NOMO-1 (cell line): Measurements from ENCODE around the gene SGSH.
"Not testable (repeated sequence)": the region's sequence is repeated elsewhere in the genome, so short reads cannot be mapped to it uniquely, and the experiment has no call there.

Source experiments
- DNase-seq, 2 experiments: peaks; one replicate each; lab custom pipeline; 2025; ENCODE audit not compliant: unreplicated experiment in 2 of 2; lab: John Stamatoyannopoulos, UW

SGSH gene

DNA sequence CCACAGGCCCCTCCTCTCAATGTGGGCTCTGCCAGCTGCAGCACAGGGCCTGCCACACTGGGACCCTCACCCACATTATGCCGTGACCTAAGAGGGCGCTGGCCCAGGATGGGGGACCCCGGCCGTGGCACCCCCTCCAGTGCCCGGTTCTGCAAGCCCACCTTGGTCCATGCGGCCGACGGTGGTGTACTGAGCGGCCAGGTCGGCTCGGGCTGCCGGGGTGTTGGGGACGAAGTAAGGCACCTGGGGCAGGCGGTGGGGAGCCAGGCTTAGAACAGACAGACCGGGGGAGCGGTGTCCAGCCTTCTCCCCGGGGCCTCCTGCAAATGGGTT is 6.5 kb downstream of the SGSH start:
- no peak for DNase-seq

DNA sequence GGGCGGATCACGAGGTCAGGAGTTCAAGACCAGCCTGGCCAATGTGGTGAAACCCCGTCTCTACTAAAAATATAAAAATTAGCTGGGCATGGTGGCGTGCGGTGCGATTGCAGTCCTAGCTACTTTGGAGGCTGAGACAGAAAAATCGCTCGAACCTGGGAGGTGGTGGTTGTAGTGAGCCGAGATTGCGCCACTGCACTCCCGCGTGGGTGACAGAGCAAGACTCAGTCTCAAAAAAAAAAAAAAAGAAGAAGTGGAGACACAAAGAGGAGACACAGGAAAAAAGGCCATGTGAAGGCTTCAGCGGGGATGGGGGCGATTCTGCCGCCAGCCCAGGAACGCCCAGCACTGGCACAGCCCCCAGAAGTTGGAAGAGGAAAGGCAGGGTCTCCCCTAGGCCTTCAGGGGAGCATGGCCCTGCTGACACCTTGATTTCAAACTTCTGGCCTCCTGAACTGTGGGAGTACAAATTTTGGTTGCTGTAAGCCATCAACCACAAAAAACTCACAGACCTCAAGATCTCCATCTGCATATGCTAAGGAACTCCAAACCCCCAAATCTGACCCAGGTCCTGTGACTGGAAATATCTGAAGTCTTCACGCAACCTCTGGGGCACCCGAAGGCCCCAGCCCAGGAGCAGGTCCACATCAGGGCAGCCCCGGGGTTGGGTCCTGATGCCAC is 7.0 kb downstream of the SGSH start:
- peak; percentile 73 to 77 for DNase-seq

DNA sequence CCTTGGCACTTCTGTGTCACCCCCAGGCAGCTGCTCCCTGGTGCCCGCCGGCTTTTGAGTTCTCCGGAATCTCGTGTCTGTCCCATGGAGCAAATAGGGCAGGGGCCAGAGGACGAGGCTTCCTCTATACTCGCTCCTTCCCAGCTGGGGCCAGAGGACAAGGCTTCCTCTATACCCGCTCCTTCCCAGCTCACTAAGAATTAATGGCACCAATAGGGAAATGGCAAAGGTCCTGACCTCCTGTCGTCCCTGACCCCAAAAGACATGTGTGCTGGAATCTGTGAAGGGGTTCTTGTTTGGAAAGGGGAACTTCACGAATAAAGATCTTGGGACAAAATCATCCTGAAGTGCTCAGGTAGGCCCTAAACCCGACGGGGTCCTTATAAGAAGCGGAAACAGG is 7.6 kb downstream of the SGSH start:
- no peak for DNase-seq

DNA sequence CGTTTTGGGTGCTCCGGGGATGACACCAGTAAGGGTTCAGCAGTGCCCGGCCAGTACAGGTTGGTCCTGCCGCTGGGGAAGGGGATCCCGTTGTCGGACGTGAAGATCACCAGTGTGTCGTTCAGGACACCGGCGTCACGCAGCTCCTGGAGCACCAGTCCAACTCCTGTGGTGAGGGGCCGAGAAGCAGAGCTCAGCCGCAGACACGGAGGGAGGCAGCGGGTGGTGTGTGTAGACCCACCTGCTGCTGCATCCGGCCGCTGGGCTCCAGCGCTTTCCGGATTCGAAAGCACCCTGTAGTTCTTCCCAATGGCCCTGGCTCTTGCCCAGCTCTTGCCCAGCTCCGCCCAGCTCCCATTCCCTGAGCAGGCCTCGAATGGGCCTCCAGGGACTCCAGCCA is 8.0 kb downstream of the SGSH start:
- DNase-seq, result no peak

DNA sequence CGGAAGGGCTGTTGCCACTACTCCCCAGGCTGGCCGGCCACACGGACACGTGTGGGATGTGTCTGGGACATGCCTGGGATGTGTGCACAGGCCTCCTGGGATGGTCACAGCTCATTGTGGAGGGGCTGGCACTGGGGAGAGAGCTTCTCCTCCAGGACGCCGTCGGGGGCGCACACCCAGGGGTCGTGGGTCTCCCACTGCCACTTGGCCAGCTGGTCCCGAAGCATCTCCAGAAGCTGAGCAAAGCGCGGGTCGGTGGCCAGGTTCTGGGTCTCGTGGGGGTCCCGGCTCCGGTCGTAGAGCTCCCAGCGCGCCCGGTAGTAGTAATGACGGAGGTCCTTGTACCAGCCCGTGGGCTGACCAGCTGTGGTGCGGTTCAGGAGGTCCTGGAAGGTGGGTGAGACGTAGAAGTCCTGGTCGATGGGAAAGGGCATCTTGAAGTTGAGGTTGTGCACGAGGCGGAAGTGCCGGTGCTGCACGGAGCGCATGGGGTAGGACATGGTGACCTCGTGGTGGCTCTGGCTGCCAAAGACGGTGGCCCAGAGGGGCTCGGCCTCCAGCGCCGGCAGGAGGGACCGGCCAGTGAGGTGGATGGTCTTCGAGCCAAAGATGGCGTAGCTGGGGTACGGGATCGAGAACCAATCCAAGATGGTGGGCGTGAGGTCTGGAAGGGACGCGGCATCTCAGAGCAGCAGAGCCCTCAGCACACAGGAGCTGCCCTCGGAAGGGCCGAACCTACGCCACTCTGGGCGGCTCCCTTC is 9.6 kb downstream of the SGSH start:
- DNase-seq, result no peak

DNA sequence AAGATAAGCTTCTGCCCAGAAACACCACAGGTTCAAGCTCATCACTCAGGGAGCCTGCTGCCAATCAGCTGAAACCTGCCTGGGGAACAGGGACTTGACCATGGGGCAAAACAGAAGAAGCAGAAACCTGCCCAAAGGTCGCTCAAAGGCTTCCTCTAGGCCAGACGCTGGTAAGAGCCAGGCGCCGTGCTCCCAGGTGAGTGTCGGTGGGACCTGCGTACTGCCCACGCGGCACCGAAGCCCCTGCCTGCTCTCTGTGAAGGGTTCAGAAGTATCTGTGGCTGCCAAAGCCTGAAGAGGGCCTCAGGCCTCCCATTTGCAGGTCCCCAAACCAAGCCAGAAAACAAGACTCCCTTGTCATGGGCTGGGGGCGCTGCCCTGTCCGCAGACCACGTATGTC is 10.4 kb downstream of the SGSH start:
- DNase-seq, result no peak

DNA sequence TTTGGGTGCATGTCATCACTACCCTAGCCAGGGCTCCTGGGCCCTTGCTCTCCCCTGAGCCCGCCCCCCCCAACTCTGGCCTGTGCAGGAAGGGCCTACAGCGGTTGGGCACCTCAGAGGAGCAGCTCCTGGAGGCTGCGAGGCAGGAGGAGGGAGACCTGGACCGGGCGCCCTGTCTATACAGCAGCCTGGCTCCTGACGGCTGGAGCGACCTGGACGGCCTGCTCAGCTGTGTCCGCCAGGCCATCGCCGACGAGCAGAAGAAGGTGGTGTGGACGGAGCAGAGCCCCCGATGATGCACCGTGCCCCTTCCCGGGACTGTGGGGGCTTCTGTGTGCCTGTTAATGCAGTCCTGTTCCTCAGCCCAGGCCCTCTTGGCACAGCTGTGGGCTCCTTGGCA is 12.1 kb downstream of the SGSH start:
- DNase-seq, result no peak

DNA sequence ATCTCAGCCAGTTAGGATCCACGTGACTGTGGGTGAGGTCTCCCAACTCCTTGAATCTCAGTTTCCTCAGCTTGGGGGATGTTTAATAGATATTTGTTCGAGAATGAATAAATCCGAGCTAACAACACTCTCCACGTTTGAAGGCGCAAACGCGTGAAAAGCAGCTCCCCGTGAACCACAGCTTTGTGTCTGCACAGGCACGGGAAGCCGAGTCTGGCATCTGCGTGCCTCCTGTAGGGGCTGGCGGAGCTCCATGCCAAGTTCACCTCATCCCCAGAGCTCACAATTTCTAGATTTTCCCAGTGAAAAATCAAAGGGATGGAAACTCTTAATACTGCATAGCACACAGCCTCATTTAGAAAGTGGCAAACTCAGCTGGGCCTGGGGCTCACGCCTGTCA is 14.3 kb downstream of the SGSH start:
- no peak for DNase-seq

DNA sequence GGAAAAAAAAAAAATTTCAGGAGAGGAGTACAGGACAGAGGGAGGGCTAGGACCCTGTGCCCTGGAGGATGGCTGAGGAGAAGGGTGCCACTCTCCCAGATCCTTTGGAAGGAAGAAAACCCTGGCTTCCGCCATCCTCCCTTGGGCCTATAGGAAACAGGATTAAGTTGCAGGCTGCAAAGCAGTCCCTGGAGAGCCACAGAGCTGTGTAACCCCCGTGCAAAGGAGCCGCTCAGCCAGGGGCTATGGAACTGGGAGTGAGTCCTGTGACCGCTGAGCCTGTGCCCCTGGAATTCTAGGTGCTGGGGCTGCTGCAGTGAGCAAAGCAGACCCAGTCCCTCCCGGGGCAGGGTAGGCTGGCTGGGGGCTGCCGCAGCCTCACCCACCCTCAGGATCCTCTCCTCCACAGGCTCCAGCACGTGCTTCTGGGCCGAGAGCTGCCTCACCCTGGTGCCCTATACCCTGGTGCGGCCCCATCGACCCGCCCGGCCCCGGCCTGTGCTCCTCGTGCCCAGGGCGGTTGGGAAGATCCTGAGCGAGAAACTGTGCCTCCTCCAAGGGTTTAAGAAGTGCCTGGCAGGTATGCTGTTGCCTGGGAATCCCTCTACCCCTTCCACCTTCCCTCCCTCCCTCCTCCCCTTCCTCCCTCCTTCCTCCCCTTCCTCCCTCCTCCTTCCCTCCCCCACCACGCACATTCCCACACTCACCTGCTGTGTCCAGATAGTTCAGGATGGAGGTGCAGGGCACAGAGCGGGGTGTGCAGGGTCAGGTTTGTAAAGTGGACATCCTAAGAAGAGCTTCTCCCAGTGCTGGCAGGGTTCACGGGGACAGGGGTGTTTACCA is 15.3 kb downstream of the SGSH start:
- DNase-seq, result no peak

DNA sequence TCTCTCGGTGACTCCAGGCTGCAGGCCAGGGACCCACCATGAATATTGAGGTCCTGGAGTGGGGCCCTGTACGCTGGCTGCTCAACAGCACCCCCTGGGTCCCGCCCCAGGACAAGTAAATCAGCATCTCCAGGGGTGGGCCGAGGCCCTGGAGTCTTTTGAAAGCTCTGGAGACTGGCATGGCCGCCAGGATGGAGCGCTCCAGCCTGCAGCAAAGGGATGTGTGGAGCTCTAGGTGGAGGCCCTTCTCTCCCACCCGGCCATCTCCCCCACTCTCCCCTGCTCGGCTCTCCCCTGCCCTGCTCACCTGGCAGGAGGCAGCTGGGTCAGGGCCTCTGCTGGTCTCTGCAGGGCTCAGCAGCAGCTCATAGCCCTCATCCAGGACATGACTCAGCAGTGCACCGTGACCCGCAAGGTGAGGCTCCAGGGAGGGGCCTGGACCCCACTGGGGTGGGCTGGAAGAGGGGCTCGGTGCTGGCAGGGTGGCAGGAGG is 16.6 kb downstream of the SGSH start:
- no peak for DNase-seq

DNA sequence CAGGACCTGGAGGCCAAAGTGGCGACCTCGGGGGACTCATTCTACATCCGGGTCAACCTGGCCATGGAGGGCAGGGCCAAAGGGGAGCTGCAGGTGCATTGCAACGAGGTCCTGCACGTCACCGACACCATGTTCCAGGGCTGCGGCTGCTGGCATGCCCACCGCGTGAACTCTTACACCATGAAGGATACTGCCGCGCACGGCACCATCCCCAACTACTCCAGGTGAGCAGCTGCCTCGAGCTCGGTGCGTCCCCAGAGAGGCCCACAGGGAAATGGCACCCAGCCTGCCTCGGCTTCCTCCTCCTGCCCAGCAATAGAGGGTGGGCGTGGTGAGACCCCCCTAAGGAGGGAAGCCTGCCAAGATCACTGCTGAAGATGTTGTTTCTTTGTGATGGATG is 17.9 kb downstream of the SGSH start:
- no peak for DNase-seq

DNA sequence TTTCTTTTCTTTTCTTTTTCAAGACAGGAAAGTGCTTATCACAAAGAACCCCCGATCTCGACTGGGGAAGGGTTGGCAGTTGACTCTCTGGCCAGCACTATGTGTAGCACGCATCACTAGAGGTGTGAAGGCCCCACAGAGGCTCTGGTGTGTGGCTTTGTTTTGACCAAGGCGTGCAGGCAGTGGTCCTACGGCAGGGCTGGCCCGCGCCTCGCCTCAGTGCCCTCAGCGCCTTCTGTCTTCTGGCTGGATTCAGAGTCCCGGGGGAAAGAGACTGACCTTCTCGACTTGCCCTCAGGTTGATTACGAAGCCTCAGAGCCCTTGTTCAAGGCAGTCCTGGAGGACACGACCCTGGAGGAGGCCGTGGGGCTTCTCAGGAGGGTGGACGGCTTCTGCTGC is 18.7 kb downstream of the SGSH start:
- DNase-seq, result no peak

DNA sequence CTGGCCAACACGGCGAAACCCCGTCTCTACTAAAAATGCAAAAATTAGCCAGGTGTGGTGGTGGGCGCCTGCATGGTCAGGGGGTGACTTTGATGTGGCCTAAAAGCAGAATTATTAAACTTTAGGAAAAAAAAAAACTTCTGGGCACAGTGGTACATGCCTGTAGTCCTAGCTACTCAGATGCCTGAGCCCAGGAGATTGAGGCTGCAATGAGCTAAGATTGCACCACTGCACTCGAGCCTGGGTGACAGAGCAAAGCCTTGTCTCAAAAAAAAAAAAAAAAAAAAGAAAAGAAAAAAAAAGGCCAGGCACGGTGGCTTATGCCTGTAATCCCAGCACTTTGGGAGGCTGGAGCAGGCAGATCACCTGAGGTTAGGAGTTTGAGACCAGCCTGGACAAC is 20.8 kb downstream of the SGSH start:
- DNase-seq, result not testable (repeated sequence)

DNA sequence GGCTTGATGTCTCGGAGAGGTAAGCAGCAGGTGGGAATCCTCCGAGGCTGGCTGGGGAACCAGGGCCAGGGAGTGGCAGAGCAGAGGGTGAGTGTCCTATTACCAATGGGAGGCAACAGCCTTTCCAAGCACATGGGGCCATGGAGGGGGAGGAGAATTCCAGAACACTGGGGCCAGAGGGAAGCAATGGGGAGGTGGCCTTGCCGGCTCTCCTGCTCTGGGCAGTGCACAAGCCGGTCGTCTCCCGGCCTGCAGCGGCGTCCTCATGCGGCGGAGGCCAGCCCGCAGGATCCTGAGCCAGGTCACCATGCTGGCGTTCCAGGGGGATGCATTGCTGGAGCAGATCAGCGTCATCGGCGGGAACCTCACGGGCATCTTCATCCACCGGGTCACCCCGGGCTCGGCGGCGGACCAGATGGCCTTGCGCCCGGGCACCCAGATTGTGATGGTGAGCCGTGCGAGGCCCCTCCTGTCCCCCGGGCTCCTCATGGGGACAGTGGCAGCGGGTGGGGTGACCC is 21.9 kb downstream of the SGSH start:
- DNase-seq, result no peak

DNA sequence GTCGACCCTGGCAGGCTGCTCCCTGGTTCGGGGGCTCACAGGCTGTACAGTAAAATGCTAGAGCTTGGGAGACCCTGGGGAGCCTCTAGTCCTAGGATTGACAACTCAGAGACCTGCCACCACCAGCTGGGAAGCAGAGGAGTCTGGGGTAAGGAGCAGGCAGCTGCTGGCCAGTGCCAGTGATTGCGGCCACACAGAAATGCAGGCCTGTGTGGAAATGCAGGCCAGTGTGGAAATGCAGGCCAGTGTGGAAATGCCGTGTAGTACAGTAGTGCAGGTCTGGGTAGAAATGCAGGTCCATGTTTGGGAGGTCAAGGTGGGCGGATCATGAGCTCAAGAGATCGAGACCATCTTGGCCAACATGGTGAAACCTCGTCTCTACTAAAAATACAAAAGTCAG is 23.5 kb downstream of the SGSH start:
- no peak for DNase-seq

DNA sequence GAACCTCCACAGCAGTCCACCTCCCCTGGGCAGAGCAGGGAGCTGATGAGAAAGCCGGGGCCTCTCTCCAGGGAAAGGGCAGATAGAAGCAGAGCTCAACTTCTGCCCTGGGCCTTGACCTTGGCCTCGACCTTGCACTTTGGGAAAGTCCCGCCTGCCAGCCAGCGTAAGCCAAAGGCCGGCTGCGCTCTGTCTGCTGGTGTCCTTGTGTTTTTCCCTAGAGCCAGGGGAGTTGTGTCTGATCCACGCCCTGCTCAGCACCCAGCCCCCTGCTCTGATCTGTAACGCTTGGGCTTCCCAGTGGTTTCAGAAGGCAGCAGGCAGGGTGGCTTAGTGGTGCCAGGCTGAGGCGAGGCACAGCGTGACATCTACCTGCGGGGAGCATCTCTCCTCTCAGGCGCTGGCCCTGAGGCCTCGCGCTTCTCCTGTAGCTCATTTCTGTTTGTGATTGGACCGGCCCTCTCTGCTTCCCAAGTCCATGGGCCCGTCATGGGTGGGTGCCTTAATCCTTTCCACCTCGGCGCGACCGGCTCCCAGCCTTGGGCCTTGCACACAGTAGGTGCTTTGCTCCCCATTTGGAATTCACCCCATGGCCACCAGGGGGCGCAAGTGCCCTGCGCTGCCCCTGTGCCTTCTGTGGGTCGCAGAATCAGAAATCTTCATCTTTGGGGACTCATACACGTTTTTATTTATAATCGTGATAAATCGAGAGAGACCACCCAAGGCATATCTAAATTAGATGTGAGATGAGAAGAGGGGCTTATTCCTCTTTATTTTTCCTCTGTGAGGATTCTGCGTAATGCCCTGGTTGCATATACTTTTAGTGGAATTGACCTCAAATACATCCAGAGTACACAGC is 24.2 kb downstream of the SGSH start:
- no peak for DNase-seq

DNA sequence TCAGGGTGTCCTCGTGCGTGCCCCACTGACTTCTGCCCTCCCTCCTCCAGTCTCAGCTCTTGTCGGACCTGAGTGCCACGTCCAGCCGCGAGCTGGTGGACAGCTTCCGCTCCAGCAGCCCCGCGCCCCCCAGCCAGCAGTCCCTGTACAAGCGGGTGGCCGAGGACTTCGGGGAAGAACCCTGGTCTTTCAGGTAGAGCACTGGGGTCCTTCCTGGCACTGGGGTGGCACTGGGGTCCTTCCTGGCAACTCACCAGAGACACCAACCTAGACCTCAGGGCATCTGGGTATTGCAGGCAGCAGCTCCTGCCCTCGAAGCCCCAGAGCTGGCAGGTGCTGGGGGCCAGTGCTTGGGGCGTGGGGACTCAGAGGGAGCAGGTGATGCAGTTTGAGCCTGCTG is 25.0 kb downstream of the SGSH start:
- DNase-seq, result no peak

DNA sequence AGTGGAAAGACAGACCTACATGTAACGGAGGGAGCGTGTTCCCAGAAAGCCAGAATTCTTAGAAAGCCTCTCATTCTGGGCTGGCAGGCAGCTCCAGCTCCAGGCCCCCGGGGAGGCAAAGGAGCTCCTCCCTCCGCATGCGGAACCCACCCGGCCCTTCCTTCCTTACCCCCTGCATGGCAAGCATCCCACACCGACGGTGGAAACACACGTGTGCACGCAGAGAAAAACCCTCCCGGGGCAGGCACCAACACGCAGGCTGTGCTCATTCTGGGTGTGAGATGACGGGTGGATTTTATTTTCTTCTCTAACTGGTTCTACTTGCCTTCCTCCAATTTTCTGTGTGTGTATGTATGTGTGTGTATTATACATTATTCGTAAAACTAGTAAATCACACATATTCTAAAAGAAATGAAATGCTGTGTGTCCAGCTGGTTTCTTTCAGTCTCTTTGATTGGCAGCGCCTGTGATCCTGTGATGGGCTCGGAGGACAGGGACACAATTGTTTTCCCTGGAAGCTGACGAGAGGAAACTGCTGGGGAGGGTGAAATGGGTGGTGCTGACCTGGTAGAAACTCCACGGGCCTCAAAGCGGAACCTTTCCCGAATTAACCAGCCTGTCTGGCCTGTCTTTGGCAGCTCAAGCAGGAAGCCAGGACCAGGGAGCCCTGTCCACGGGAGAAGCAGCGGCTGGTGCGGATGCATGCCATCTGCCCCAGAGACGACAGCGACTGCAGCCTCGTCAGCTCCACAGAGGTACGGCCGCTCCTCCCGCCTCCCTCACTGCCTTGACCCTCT is 28.1 kb downstream of the SGSH start:
- no peak for DNase-seq

DNA sequence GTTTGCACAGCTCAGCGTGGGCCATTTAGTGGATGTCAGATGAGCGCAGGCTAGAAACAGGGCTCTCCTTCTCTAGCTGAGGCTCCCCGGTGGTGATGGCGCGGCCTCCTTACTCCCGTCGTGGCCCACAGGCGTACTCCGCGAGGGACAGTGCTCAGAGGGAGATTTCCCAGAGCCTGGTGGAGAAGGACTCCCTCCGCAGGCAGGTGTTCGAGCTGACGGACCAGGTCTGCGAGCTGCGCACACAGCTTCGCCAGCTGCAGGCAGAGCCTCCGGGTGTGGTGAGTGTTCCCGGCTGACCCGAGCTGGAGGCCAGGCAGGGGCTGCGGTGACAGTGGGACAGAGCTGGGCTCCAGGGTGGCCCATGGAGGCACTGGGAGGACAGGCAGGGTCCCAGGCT is 28.9 kb downstream of the SGSH start:
- no peak for DNase-seq

DNA sequence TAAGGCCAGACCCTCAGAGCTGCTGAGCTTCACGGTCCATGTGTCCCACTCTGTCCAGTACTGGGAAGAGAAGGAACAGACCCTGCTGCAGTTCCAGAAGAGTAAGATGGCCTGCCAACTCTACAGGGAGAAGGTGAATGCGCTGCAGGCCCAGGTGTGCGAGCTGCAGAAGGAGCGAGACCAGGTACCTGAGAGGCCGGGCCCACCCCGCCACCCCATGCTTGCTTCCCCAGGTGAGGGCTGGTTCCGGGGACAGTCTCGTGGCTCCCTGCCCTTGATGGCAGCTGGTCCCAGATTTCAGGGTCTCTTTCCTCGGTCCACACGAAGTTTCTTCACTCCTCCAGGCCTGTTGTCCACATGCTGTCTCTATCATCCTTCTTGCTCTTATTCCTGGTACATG is 29.4 kb downstream of the SGSH start:
- DNase-seq, result no peak
